Measurements from ENCODE around the gene MED1.

MED1 gene

DNA sequence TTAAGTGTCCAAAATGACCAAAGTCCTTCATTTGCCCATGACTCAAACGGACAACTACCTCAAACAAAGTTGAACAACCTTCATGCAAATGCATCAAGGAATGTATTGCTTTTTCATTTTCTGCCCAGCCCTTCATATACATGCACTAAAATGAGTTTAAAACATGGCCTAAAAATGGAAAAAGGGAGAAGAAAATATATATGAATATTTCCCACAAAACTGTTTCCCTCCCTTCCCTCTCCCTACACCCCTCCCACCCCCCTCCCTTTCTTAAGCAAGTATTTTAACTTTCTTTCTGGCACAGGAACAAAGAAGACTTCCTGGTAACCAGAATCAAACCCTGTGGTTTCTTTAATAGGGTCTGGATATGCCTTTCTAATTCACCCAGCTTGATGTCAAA, 44.1 kb downstream of the MED1 start:
- Histone ChIP-seq H3K27ac (ENCODE audit: low read length) (no peak overlapping the region), H3K36me3 (ENCODE audit: insufficient read depth, low read length) (peaks cover 57% of the 10 kb centered on the region), H3K4me2 (ENCODE audit: insufficient read depth, low read length) (no peak overlapping the region)

GRCh38 chr17:39405436-39405835, 45.6 kb downstream of the MED1 start:
- DNase-seq (no peak), ATAC-seq (ENCODE audit: insufficient read depth, low read depth) (no peak)
- H4K20me1 ChIP-seq (ENCODE audit: insufficient read depth, low read length): peaks cover 5% of the 10 kb centered on the region; the same call in 1 of the 2 replicates
- no peak overlapping the region for H3K27ac ChIP-seq (ENCODE audit: low read length)
- no peak overlapping the region for H3K4me2 ChIP-seq (ENCODE audit: insufficient read depth, low read length)
- peaks cover 15% of the 10 kb centered on the region for H3K79me2 ChIP-seq (ENCODE audit: insufficient read depth, low read length)
- no peaks in the 10 kb centered on the region for H3K27me3 ChIP-seq (ENCODE audit: insufficient read depth, low read length, poor library complexity)
- no peak overlapping the region for H3K4me3 ChIP-seq (ENCODE audit: low read depth in 1 of 2, low read length in 2 of 2)
- H3K9me3 ChIP-seq (ENCODE audit: insufficient read depth, low read length, severe bottlenecking): no peaks in the 10 kb centered on the region
- peaks cover 47% of the 10 kb centered on the region for H3K36me3 ChIP-seq (ENCODE audit: insufficient read depth, low read length)
- TF ChIP-seq CTCF (IDR thresholded peaks at IDR 0.05; ENCODE audit: borderline replicate concordance, extremely low read depth, low read length, poor library complexity, severe bottlenecking) (no peak), EZH2 (IDR thresholded peaks at IDR 0.05; ENCODE audit: borderline replicate concordance, low read depth, low read length, severe bottlenecking) (no peak)
- no peak overlapping the region for H3K9ac ChIP-seq (ENCODE audit: low read depth, low read length)
- no peak overlapping the region for H2AFZ ChIP-seq (ENCODE audit: low read depth, low read length)
- H3K4me1 ChIP-seq (ENCODE audit: insufficient read depth, low read length): peaks cover 13% of the 10 kb centered on the region

More for the DNA sequence above, 44.1 kb downstream of the MED1 start:
- Histone ChIP-seq H3K9ac (ENCODE audit: low read depth, low read length) (no peak overlapping the region), H3K4me3 (ENCODE audit: low read depth in 1 of 2, low read length in 2 of 2) (no peak overlapping the region), H3K9me3 (ENCODE audit: insufficient read depth, low read length, severe bottlenecking) (no peaks in the 10 kb centered on the region), H3K4me1 (ENCODE audit: insufficient read depth, low read length) (peaks cover 8% of the 10 kb centered on the region), H3K27me3 (ENCODE audit: insufficient read depth, low read length, poor library complexity) (no peaks in the 10 kb centered on the region), H3K79me2 (ENCODE audit: insufficient read depth, low read length) (peaks cover under 1% of the 10 kb centered on the region; the same call in 1 of the 2 replicates), H4K20me1 (ENCODE audit: insufficient read depth, low read length) (no peaks in the 10 kb centered on the region; the same call in 1 of the 2 replicates), H2AFZ (ENCODE audit: low read depth, low read length) (no peak overlapping the region)
- ATAC-seq (ENCODE audit: insufficient read depth, low read depth): no peak
- DNase-seq: no peak
- TF ChIP-seq CTCF (IDR thresholded peaks at IDR 0.05; ENCODE audit: borderline replicate concordance, extremely low read depth, low read length, poor library complexity, severe bottlenecking) (no peak), EZH2 (IDR thresholded peaks at IDR 0.05; ENCODE audit: borderline replicate concordance, low read depth, low read length, severe bottlenecking) (no peak)

DNA sequence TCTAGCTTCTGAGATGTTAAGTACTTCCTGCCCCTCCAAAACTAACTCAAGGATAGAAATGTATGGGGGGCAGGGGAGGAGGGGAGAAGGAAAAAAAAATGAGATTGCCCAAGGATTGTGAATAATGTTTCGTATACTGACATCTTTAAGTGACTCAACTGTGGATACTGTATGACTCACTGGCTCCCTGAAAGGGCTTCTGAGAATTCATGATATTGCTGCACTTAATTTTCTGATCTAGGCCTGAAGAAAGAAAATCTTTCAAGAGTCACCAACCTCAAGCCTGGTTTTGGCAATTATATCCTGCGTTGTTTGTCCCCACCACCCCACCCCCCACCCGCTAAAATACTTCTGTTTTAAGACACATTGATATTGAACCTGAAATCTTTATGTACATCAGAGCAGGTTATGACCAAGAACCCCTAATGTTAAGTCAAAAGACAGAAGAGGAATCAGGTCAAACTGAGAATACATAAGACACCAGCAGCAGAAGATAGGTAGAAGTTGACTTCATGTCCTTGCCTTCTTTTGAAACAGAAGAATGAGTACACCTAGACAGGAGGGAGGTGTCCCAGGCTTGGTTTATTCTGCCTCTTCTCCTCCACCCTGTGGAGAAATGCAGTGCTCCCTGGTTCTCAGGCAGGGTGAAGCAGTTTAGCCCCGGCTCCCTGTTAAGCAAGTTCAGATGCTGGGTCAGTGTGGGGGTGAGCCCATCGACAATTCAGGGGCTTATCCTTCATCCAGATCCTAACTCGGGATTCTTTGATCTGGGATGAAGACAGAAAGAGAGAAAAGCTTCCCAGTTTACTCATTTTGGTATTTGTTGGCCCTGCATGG, 46.3 kb downstream of the MED1 start:
- no peak overlapping the region for H2AFZ ChIP-seq (ENCODE audit: low read depth, low read length)
- H3K4me1 ChIP-seq (ENCODE audit: insufficient read depth, low read length): peaks cover 20% of the 10 kb centered on the region
- no peak overlapping the region for H3K27ac ChIP-seq (ENCODE audit: low read length)
- H3K27me3 ChIP-seq (ENCODE audit: insufficient read depth, low read length, poor library complexity): no peaks in the 10 kb centered on the region
- no peak for DNase-seq
- no peak overlapping the region for H3K9ac ChIP-seq (ENCODE audit: low read depth, low read length)
- peaks cover 12% of the 10 kb centered on the region; the same call in 1 of the 2 replicates for H4K20me1 ChIP-seq (ENCODE audit: insufficient read depth, low read length)
- H3K9me3 ChIP-seq (ENCODE audit: insufficient read depth, low read length, severe bottlenecking): no peaks in the 10 kb centered on the region
- ATAC-seq (ENCODE audit: insufficient read depth, low read depth): no peak
- H3K4me3 ChIP-seq (ENCODE audit: low read depth in 1 of 2, low read length in 2 of 2): no peak overlapping the region
- H3K4me2 ChIP-seq (ENCODE audit: insufficient read depth, low read length): no peak overlapping the region
- H3K36me3 ChIP-seq (ENCODE audit: insufficient read depth, low read length): peaks cover 41% of the 10 kb centered on the region
- H3K79me2 ChIP-seq (ENCODE audit: insufficient read depth, low read length): peaks cover 22% of the 10 kb centered on the region
- TF ChIP-seq EZH2 (IDR thresholded peaks at IDR 0.05; ENCODE audit: borderline replicate concordance, low read depth, low read length, severe bottlenecking): no peak
- no peak for TF ChIP-seq CTCF (IDR thresholded peaks at IDR 0.05; ENCODE audit: borderline replicate concordance, extremely low read depth, low read length, poor library complexity, severe bottlenecking)
